Lower leg skin (tissue), 3 donors: ENCODE data around the gene COMMD8.

Source experiments
- CTCF ChIP-seq, 3 donors: fragments of 450-650 bp; IDR thresholded peaks; one replicate each; pipeline ENCODE4 v1.5.1; 2016; ENCODE audit warnings: antibody characterized with exemption in 3 of 3, mild to moderate bottlenecking in 3 of 3, moderate library complexity in 2 of 3
- POLR2A ChIP-seq, 2 donors: fragments of 450-650 bp; IDR thresholded peaks; one replicate each; pipeline ENCODE4 v1.6.1; 2016 to 2017; ENCODE audit warnings: antibody characterized with exemption in 2 of 2, mild to moderate bottlenecking in 1 of 2, moderate library complexity in 1 of 2

- TF ChIP-seq CTCF (IDR thresholded peaks at IDR 0.05) (no peak), POLR2A (IDR thresholded peaks at IDR 0.05) (peak in 1 of 2 donors; percentile 36)
Measured at GRCh38 chr4:47485047-47485692, 21.7 kb upstream of the COMMD8 start, which contains the start of gene ATP10D.
